ENCODE measurements around the gene TLN1. TPM values are rescaled to one million over a fixed set of nuclear protein-coding genes. Genes with fewer than 3 reads are reported as not detected.

The TLN1 gene
- total and polyA plus RNA-seq, 8 donors, result 64.5 to 141 (median 81.0) TPM

DNA sequence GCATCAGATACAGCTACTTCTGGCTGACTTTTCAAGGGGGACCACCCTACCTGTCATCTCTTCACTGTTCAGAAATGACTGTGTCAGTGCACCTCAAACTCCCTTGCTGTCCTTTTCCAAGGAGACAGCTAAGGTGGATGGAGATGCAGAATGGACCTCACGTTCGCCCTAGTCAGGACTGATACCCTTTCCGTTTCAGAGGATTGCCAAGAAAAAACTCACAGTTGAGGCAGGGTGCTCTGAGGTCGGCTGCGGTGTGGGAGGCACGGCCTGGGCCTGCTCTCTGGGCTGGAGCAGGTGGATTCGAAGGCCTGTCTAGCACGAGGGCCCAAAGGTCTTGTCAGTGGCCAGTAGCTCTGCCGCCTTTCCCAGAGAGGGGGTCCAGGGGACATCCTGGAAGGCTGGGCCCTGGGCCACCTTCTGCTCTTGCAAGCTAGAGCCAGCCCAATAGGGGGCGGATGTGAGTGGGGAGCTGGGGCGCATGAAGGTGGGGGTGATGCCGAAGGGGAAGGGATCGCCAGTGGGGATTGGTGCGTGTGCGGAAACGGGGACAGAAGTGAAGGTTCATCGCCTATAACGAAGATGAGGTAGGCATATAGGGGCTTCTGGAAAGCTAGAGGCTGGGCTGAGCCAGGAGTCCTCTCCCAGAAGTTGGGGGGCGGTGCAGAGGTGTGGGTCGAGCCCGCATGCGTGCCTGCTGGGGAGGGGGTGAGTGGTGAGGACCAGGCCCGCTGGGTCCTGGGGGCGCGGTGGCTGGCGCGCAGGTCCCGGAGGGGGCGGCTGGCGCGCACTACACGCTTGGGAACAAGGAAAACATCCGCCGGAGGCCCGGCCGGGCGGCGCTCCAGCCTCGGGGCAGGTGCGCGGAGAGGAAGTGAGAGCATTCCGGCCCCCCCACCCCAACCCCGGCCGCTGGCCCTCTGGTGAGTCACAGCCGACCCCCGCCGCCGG lies 24.6 kb upstream of the TLN1 start:
- no peaks in the 10 kb centered on the region for H3K27me3 ChIP-seq
- 7 to 10% methylated on average over 43 to 48 of the region's 48 CpGs for WGBS, 2 donors
- H3K36me3 ChIP-seq, result peaks cover 3 to 23% (median 10%) of the 10 kb centered on the region in 3 donors
- intact Hi-C loops (cut with DNase I), result loop anchor here in 1 of 3 donors (10.0 kb wide), 1 partner anchor 58 kb away; the partner anchor contains the start of genes HINT2 and SPAG8
- H3K4me3 ChIP-seq, result peak overlapping the region; percentile 46 to 72 (median 62)
- ATAC-seq, result peak; percentile 84 to 88 (median 86)
- H3K4me1 ChIP-seq, result peaks cover 5 to 15% (median 10%) of the 10 kb centered on the region in 3 donors
- no peaks in the 10 kb centered on the region for H3K9me3 ChIP-seq
- DNase-seq, result peak; percentile 75 to 92 (median 82)
- H3K27ac ChIP-seq, result peak overlapping the region; percentile 90 to 95 (median 92)
- TF ChIP-seq, protein P1, sequence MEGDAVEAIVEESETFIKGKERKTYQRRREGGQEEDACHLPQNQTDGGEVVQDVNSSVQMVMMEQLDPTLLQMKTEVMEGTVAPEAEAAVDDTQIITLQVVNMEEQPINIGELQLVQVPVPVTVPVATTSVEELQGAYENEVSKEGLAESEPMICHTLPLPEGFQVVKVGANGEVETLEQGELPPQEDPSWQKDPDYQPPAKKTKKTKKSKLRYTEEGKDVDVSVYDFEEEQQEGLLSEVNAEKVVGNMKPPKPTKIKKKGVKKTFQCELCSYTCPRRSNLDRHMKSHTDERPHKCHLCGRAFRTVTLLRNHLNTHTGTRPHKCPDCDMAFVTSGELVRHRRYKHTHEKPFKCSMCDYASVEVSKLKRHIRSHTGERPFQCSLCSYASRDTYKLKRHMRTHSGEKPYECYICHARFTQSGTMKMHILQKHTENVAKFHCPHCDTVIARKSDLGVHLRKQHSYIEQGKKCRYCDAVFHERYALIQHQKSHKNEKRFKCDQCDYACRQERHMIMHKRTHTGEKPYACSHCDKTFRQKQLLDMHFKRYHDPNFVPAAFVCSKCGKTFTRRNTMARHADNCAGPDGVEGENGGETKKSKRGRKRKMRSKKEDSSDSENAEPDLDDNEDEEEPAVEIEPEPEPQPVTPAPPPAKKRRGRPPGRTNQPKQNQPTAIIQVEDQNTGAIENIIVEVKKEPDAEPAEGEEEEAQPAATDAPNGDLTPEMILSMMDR (IDR thresholded peaks at IDR 0.05), result peak; percentile 45 to 57 (median 48)
- FAIRE-seq, result no peak

DNA sequence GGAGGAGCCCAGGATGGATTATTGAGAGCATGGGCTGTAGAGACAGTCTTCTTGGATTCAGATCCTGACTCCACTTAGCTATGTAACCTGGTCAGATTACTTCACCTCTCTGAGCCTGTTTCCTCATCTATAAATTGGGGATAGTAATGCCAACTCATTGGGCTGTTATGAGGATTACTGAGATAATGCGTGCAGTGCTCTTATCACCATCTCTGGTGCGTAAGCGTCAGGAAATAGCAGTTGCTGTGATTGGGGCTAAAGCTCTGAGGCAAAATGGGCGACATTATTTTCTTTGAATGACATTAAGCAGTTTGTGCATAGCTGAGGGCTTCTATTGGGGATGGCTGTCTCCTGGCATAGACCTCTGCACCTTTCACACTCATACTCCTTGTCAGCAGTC lies 23.1 kb upstream of the TLN1 start:
- no peak for FAIRE-seq
- H3K27me3 ChIP-seq, result no peaks in the 10 kb centered on the region
- intact Hi-C loops (cut with DNase I), result loop anchor here in 1 of 3 donors (10.0 kb wide), 1 partner anchor 60 kb away; the partner anchor contains the start of genes HINT2 and SPAG8
- no peaks in the 10 kb centered on the region for H3K9me3 ChIP-seq
- no peak for DNase-seq
- H3K36me3 ChIP-seq, result peaks cover 3 to 29% (median 10%) of the 10 kb centered on the region in 3 donors
- H3K4me3 ChIP-seq, result no peak overlapping the region
- H3K4me1 ChIP-seq, result peaks cover 8 to 15% (median 14%) of the 10 kb centered on the region in 3 donors
- no peak overlapping the region for H3K27ac ChIP-seq
- WGBS, 2 donors, result 84 to 94% methylated on average over 4 of the region's 4 CpGs
- TF ChIP-seq, protein P1 (IDR thresholded peaks at IDR 0.05), result no peak
- no peak for ATAC-seq

DNA sequence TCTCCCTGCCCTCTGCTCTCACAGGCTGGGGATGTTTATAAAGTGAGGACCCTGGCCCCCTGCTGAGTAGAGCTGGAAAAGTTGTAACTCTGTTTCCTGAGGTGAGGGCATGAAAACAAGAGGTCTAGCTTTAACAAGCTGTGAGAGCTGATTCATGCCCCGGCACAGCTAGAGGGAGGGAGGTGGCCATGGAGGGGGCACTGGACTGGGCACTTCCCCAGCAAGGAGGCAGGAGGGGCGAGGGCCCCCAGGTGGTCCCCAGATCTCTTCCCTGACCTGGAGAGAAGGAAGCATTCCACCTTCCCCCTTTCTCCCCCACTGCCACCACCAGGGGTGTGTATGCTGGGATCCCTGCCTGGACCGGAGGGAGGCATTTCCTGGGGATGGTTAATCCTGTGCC lies 22.3 kb upstream of the TLN1 start, which contains the start of gene MSMP:
MSMP (minus strand) TSS at position 13 of the 400 bp plus-strand sequence. CDS start 147 bp downstream, outside the sequence.
- intact Hi-C loops (cut with DNase I), result loop anchor here in 1 of 3 donors (10.0 kb wide), 1 partner anchor 61 kb away; the partner anchor contains the start of genes HINT2 and SPAG8
- Histone ChIP-seq H3K4me3 (no peak within 1 kb of the TSS), H3K36me3 (peaks cover 3 to 29% (median 10%) of the 10 kb centered on the region in 3 donors), H3K27me3 (no peaks in the 10 kb centered on the region), H3K27ac (no peak within 1 kb of the TSS), H3K4me1 (peaks cover 8 to 16% (median 15%) of the 10 kb centered on the region in 3 donors), H3K9me3 (no peaks in the 10 kb centered on the region)
- no peak for DNase-seq
- ATAC-seq, result no peak
- no peak for FAIRE-seq
- 49 to 54% methylated on average over 3 of the region's 3 CpGs for WGBS, 2 donors
- TF ChIP-seq, protein P1 (IDR thresholded peaks at IDR 0.05), result no peak

DNA sequence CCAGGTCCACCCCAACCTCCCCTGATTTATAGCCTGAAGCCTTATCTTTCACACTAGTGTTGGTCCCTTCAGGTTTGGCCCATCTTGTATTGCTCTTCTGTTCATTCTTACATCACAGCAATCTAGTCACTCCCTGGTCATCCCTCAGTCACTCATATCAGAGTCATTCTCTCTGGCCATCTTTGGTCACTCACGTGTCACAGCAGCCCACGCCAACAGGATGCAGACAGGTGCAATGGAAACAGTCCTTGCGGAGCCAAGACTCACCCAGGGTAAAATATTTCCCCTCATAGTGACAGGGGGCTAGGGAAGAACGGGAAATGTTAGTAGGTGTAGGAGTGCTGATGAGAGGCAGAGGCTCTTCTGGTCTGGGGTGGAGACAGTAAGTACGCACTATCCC lies 21.5 kb upstream of the TLN1 start:
- intact Hi-C loops (cut with DNase I), result loop anchor here in 1 of 3 donors (10.0 kb wide), 1 partner anchor 61 kb away; the partner anchor contains the start of genes HINT2 and SPAG8
- DNase-seq (no peak), ATAC-seq (no peak), FAIRE-seq (no peak)
- peaks cover 3 to 29% (median 10%) of the 10 kb centered on the region in 3 donors for H3K36me3 ChIP-seq
- peaks cover 8 to 16% (median 9%) of the 10 kb centered on the region in 3 donors for H3K4me1 ChIP-seq
- no peak overlapping the region for H3K27ac ChIP-seq
- 86 to 90% methylated on average over 5 of the region's 5 CpGs for WGBS, 2 donors
- H3K27me3 ChIP-seq, result no peaks in the 10 kb centered on the region
- H3K9me3 ChIP-seq, result no peaks in the 10 kb centered on the region
- TF ChIP-seq, protein P1 (IDR thresholded peaks at IDR 0.05), result no peak
- no peak overlapping the region for H3K4me3 ChIP-seq
